ENCODE results near the gene USP48. TPM values are rescaled to one million over a fixed set of nuclear protein-coding genes. Genes with fewer than 3 reads are reported as not detected.

The USP48 gene
- total and polyA plus RNA-seq, 2 of the 4 experiments (the other 2 are of a cell fraction), result 24.7 to 25.0 TPM

- Histone ChIP-seq H2BK15ac (ENCODE audit: low read depth, low read length) (no peak overlapping the region), H2BK5ac (ENCODE audit: low read depth, low read length, poor library complexity, severe bottlenecking) (no peak overlapping the region), H3K23ac (ENCODE audit: low read depth, low read length) (no peak overlapping the region), H4K8ac (ENCODE audit: low read depth in 2 of 2, low read length in 2 of 2) (no peak overlapping the region), H3K56ac (ENCODE audit: extremely low read depth, insufficient read depth, low read length) (no peak overlapping the region), H3K9me3 (ENCODE audit: control insufficient read depth, insufficient read depth, low read length) (no peaks in the 10 kb centered on the region), H3K27ac (ENCODE audit: insufficient read depth, low read length) (no peak overlapping the region), H3K14ac (replicated peaks; ENCODE audit: low read depth, low read length) (no peak overlapping the region), H3K9ac (ENCODE audit: low read depth, low read length) (no peak overlapping the region), H3K27me3 (ENCODE audit: control insufficient read depth, insufficient read depth, low read length) (no peaks in the 10 kb centered on the region), H3K4ac (ENCODE audit: low read depth, low read length) (no peak overlapping the region), H4K91ac (ENCODE audit: insufficient read depth, low read depth, low read length) (no peak overlapping the region), H3K79me1 (ENCODE audit: low read depth in 1 of 2, low read length in 2 of 2) (peaks cover 18 to 37% of the 10 kb centered on the region in 2 experiments), H3K4me3 (ENCODE audit: insufficient read depth, low read depth, low read length) (no peak overlapping the region), H4K20me1 (ENCODE audit: insufficient read depth, low read length) (no peaks in the 10 kb centered on the region), H2AFZ (replicated peaks; ENCODE audit: low read length, poor library complexity) (no peak overlapping the region), H3K36me3 (ENCODE audit: control insufficient read depth, insufficient read depth, low read length) (peaks cover 30% of the 10 kb centered on the region), H3K4me1 (ENCODE audit: control insufficient read depth, insufficient read depth, low read length) (no peaks in the 10 kb centered on the region), H2AK9ac (replicated peaks; ENCODE audit: low read depth, low read length, poor library complexity) (no peak overlapping the region), H3K4me2 (ENCODE audit: low read depth, low read length) (no peak overlapping the region), H3K9me1 (ENCODE audit: insufficient read depth, low read length) (no peaks in the 10 kb centered on the region; the same call in 1 of the 2 replicates), H2AK5ac (ENCODE audit: low read depth, low read length) (no peak overlapping the region), H2BK20ac (ENCODE audit: low read depth, low read length) (no peak overlapping the region), H4K5ac (ENCODE audit: low read depth, low read length) (no peak overlapping the region), H3K18ac (ENCODE audit: low read depth, low read length) (no peak overlapping the region), H2BK120ac (ENCODE audit: low read depth, low read length) (no peak overlapping the region)
- dilution Hi-C loops (cut with HindIII; ENCODE audit: low sequenced_read_pairs, unreplicated experiment), result no loop called here
- CTCF ChIA-PET, result no interaction called here
- in situ Hi-C loops (cut with MboI; ENCODE audit: low sequenced_read_pairs), result no loop called here
- WGBS, 2 experiments (ENCODE audit: extremely low coverage in 2 of 2, insufficient read length in 1 of 2), result 81% methylated on average over 8 of the region's 9 CpGs; no CpG with 5 or more reads in 1 of the 2 experiments
- POLR2A ChIA-PET (ENCODE audit: unreplicated experiment), result no interaction called here
- no peak for ATAC-seq (ENCODE audit: low read depth)
- no TSS peak for BruUV-seq (replicated peaks)
- no peak for DNase-seq
- no peak for TF ChIP-seq CTCF (conservative IDR thresholded peaks at IDR 0.05; ENCODE audit: low read depth, low read length)
- TF ChIP-seq ELK1 (IDR thresholded peaks at IDR 0.05; ENCODE audit: borderline replicate concordance, low read depth, low read length), result no peak
- no peak for TF ChIP-seq POLR2A (IDR thresholded peaks at IDR 0.05; ENCODE audit: low read depth, low read length)
- TF ChIP-seq USF2 (IDR thresholded peaks at IDR 0.05; ENCODE audit: low read depth, low read length), result no peak
- no peak for TF ChIP-seq RFX5 (IDR thresholded peaks at IDR 0.05; ENCODE audit: low read depth, low read length)
- TF ChIP-seq RCOR1 (IDR thresholded peaks at IDR 0.05; ENCODE audit: insufficient replicate concordance, low read length), result no peak
- TF ChIP-seq FOS (IDR thresholded peaks at IDR 0.05; ENCODE audit: low read depth, low read length), result no peak
- no peak for TF ChIP-seq CEBPB (IDR thresholded peaks at IDR 0.05; ENCODE audit: low read depth, low read length)
- TF ChIP-seq CHD1 (IDR thresholded peaks at IDR 0.05; ENCODE audit: low read depth, low read length), result no peak
- no peak for TF ChIP-seq RAD21 (IDR thresholded peaks at IDR 0.05; ENCODE audit: low read length)
- no peak for TF ChIP-seq BHLHE40 (IDR thresholded peaks at IDR 0.05; ENCODE audit: low read depth, low read length)
- no peak for TF ChIP-seq NFE2L2 (IDR thresholded peaks at IDR 0.05; ENCODE audit: low read depth, low read length)
- no peak for TF ChIP-seq MAZ (IDR thresholded peaks at IDR 0.05; ENCODE audit: borderline replicate concordance, low read depth, low read length)
- no peak for TF ChIP-seq MXI1 (IDR thresholded peaks at IDR 0.05; ENCODE audit: borderline replicate concordance, low read depth, low read length)
- no peak for TF ChIP-seq MAFK (IDR thresholded peaks at IDR 0.05; ENCODE audit: low read depth, low read length)
- TF ChIP-seq SMC3 (IDR thresholded peaks at IDR 0.05; ENCODE audit: low read depth, low read length), result no peak
- intact Hi-C loops (cut with micrococcal nuclease), result no loop called here
Measured at GRCh38 chr1:21749859-21750468, 33.0 kb downstream of the USP48 start.

Data from IMR-90 (cell line).